Common myeloid progenitor, CD34-positive (primary cell): ENCODE results near the gene CTF1.

ENCODE experiments used
- CTCF ChIA-PET: fragments of 350-600 bp; sonication (Branson Sonifier 250); formaldehyde crosslinking; loops from one replicate; lab custom pipeline; 2021; ENCODE audit warnings: antibody characterized with exemption; lab: Charles Lee
- POLR2A ChIA-PET: fragments of 350-600 bp; sonication (Branson Sonifier 250); formaldehyde crosslinking; loops from one replicate; lab custom pipeline; 2021; ENCODE audit warnings: antibody characterized with exemption; lab: Charles Lee
- DNase-seq, 3 donors: peaks; one replicate each; pipeline versions ENCODE4 v3.0.0 to v3.0.0-alpha.2; 2013
- H3K27ac ChIP-seq, 2 experiments: 1 replicate in 1 of 2; 2 replicates in 1 of 2; pipeline ENCODE4 v1.7.0; 2013; ENCODE audit warnings: inconsistent platforms in 2 of 2, low read length in 2 of 2, mild to moderate bottlenecking in 2 of 2, low read depth in 1 of 2, moderate library complexity in 1 of 2; ENCODE audit not compliant: severe bottlenecking in 2 of 2, insufficient read depth in 1 of 2, poor library complexity in 1 of 2
- H3K27me3 ChIP-seq, 5 experiments: replicated peaks in 2 of 5; 1 replicate in 3 of 5; 2 replicates in 2 of 5; pipeline versions ENCODE4 v1.6.1 to v1.7.0; 2013; ENCODE audit warnings: low read length in 4 of 5, mild to moderate bottlenecking in 2 of 5, moderate library complexity in 2 of 5, inconsistent platforms in 1 of 5; ENCODE audit not compliant: insufficient read depth in 5 of 5, control insufficient read depth in 4 of 5
- H3K36me3 ChIP-seq, 4 experiments: 1 replicate in 2 of 4; 2 replicates in 2 of 4; pipeline versions ENCODE4 v1.6.1 to v1.7.0; 2013; ENCODE audit warnings: low read length in 3 of 4, control low read depth in 1 of 4, mild to moderate bottlenecking in 1 of 4; ENCODE audit not compliant: control insufficient read depth in 4 of 4, insufficient read depth in 4 of 4
- H3K4me1 ChIP-seq, 4 experiments: 1 replicate in 3 of 4; 2 replicates in 1 of 4; pipeline versions ENCODE4 v1.6.1 to v1.7.1; 2013; ENCODE audit warnings: low read length in 3 of 4, mild to moderate bottlenecking in 3 of 4, control low read depth in 1 of 4, inconsistent platforms in 1 of 4, moderate library complexity in 1 of 4; ENCODE audit not compliant: control insufficient read depth in 4 of 4, insufficient read depth in 4 of 4; ENCODE audit errors: control extremely low read depth in 1 of 4
- H3K4me3 ChIP-seq, 7 experiments: 1 replicate in 4 of 7; 2 replicates in 3 of 7; pipeline versions ENCODE4 v1.5.1 to v1.7.0; 2013; ENCODE audit warnings: mild to moderate bottlenecking in 7 of 7, low read length in 6 of 7, moderate library complexity in 6 of 7, inconsistent platforms in 2 of 7, low read depth in 2 of 7, control low read depth in 1 of 7; ENCODE audit not compliant: insufficient read depth in 4 of 7, control insufficient read depth in 1 of 7; ENCODE audit errors: extremely low read depth in 1 of 7
- H3K9me3 ChIP-seq, 5 experiments: 1 replicate in 4 of 5; 2 replicates in 1 of 5; pipeline versions ENCODE4 v1.6.1 to v1.7.1; 2013; ENCODE audit warnings: low read length in 4 of 5, mild to moderate bottlenecking in 2 of 5, inconsistent platforms in 1 of 5, low read depth in 1 of 5, moderate library complexity in 1 of 5; ENCODE audit not compliant: control insufficient read depth in 4 of 5, insufficient read depth in 2 of 5; ENCODE audit errors: control extremely low read depth in 1 of 5
- WGBS: methylation state at CpG from one replicate; pipeline ENCODE4 v1.1.5; 2013; ENCODE audit not compliant: insufficient coverage; 5-methylcytosine and 5-hydroxymethylcytosine counted together

CTF1 gene

DNA sequence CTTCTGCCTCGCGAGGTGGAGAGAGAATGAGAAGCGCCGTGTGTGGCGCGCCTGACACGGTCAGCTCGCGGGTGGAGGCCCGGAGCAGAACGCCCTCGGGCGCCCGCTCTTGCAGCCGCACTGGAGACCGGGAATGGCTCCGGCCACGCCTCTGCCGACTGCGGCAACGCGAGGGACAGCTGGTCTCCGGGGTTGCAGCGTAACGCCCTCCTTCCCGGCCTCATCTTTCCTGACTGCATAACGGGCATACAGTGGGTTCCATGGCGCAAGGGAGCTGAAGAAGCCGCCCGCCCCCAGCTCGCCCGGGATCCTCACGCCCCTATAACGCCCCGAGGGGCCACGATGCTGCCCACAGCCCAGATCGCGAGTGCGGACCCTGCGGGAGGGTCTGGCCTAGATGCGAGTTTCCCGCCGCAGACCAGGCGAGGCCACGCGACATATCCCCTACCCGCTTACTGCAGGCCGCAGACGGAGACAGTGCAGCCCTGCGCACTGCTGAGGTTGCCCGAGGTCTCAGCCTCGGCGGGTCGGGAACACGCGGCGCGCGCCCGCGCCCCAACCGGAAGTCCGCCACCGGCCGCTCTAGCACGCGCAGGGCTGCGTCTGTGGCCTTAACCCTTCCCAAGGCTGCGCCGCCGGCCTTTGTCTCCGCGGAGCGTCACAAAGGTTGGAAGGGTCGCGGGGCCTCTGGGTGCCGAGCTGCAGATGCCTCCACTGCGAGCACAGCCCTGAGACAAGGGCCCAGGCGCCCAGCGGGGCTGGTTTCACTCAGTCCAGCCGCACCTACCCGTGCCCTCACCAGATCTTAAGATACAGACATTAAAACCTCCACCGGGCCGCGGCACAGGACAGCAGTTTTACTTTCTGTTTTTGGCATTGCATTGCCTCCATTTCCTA, 21.3 kb upstream of the CTF1 start:
- Histone ChIP-seq H3K4me1 (peaks cover 5 to 30% (median 23%) of the 10 kb centered on the region in 4 experiments), H3K9me3 (no peaks in the 10 kb centered on the region), H3K27me3 (no peaks in the 10 kb centered on the region), H3K36me3 (peaks cover 0 to 13% (median 6%) of the 10 kb centered on the region in 4 experiments), H3K4me3 (peak overlapping the region; percentile 67 to 95 (median 91)), H3K27ac (peak overlapping the region; percentile 78 to 95)
- DNase-seq: peak; percentile 90 to 94 (median 91)
- POLR2A ChIA-PET: interaction anchor here (0.8 to 2.4 kb wide), 5 partner anchors 11 to 70 kb away, joined by 3 to 11 read pairs (median 3); partner anchors contain the start of gene CTF1
- 0% methylated on average over 83 of the region's 85 CpGs for WGBS
- CTCF ChIA-PET: interaction anchor here (0.8 to 6.1 kb wide), 8 partner anchors 11 to 67 kb away, joined by 3 to 36 read pairs (median 4); no protein-coding TSS in a partner anchor

DNA sequence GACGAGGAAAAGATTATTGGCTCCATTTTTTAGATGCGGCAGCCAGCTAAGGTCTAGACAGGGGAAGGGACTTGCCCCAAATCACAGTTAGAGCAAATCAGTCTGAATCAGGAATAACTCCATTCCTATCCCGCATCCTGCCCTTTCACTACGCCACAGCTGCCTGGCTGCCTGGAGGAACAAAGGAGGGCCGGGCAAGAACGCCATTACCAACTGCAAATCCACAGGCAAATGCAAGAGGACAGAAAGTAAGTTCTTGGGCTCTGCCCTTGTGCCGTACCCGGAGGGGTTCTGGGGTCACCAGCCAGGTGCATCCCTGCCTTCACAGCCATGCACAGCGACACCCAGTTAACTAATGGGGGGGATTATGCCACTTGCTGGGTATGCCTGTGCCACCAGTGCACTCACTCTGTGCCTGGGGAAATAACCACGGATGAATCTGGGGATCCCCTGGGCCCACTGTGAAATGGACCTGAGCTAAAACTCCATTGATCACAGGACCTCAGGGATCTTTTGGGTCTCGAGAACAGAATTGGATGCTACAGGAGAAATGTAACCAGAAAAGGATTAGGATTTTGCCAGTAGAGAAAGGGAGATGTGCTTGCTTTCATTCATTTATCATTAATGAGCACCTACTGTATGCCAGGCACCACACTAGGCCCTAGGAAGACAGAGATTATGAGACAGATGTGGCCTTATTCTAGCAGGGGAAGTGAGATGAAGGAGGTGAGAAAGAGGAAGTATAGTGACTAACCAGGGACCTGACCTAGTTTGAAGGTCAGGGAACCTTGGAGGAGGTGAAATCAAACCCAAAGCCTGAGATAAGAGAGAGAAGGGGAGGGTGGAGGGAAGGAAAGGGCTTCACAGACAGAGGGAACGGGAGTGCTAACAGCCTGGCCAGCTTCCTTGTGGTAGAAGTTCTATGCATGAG, 20.3 kb upstream of the CTF1 start:
- peaks cover 5 to 30% (median 23%) of the 10 kb centered on the region in 4 experiments for H3K4me1 ChIP-seq
- peak; percentile 34 to 78 (median 71) for DNase-seq
- peak overlapping the region; percentile 78 to 95 for H3K27ac ChIP-seq
- POLR2A ChIA-PET: interaction anchor here (1.0 to 2.4 kb wide), 3 partner anchors 10 to 26 kb away, joined by 3 to 11 read pairs (median 3); no protein-coding TSS in a partner anchor
- peaks cover 0 to 15% (median 6%) of the 10 kb centered on the region in 4 experiments for H3K36me3 ChIP-seq
- CTCF ChIA-PET: interaction anchor here (1.4 to 6.1 kb wide), 4 partner anchors 16 to 66 kb away, joined by 3 to 36 read pairs (median 16); no protein-coding TSS in a partner anchor
- 13% methylated on average over 10 of the region's 12 CpGs for WGBS
- no peaks in the 10 kb centered on the region for H3K9me3 ChIP-seq
- peak overlapping the region; percentile 46 to 95 (median 91) for H3K4me3 ChIP-seq
- no peaks in the 10 kb centered on the region for H3K27me3 ChIP-seq

DNA sequence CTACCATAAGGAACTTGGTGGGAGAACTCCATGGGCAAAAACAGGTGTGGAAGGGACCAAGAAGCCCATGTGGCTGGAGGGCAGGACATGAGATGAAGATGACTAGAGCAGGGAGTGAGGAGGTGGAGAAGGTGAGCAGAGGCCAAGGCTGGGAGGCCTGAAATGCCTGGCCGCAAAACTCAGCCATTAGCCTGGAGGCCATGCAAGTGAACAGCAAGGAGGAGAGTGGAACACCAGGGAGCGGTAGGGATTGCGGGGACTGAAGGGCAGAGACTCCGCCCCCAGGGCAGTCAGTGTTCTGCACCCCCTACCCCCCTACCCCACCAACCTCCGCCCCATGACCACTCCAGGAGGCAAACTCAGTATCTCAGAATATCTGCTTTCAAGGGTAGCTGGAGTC, 19.5 kb upstream of the CTF1 start:
- WGBS: 100% methylated on average over 1 of the region's 5 CpGs
- peak overlapping the region in 1 of 2 experiments; percentile 95 for H3K27ac ChIP-seq
- no peaks in the 10 kb centered on the region for H3K9me3 ChIP-seq
- H3K36me3 ChIP-seq: peaks cover 0 to 18% (median 6%) of the 10 kb centered on the region in 4 experiments
- H3K27me3 ChIP-seq: no peaks in the 10 kb centered on the region
- DNase-seq: peak in 1 of 3 donors; percentile 13
- CTCF ChIA-PET: interaction anchor here (1.3 to 6.1 kb wide), 5 partner anchors 15 to 72 kb away, joined by 4 to 36 read pairs (median 7); no protein-coding TSS in a partner anchor
- POLR2A ChIA-PET: no interaction called here
- peaks cover 5 to 30% (median 23%) of the 10 kb centered on the region in 4 experiments for H3K4me1 ChIP-seq
- peak overlapping the region in 6 of 7 experiments; percentile 28 to 95 (median 88) for H3K4me3 ChIP-seq

DNA sequence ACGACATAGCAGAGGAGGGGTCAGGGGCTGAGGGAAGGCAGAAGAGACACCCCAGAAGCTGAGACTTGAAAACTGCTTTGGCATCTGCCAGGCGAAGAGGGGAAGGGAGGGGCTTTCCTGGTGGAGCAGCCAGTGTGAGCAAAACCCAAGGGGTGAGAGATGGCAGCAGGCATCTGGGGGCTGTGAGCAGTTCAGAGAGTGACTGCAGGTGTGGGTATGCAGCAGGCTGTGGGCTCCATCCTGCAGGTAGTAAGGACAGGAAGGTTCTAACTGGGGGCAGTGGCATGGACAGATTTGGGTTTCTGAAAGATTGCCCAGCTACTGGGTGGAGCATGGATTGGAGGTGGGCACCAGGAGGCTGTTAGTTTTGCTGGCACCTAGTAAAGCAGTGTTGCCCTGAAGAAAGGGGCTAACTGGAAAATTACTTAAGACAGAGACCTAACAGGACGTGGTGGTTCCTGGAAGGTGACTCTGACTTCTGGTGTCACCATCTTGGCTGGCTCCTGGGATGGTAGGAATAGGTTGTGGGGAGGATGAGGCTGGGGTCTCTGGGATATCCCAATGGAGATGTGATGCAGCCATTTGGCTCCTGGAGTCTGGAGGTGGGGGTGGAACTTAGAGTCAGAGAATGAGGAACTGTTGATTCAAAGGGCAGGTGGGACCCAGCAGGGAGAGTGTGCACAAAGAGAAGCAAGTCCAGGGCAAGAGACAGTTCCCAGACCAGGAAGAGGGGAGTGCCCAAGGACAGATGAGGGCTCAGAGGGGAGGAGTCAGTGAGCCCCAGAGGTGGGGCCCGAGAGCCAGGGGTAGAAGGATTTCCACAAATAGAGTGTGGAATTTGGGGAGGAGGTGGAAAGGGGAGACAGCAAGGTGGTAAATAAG, 13.7 kb upstream of the CTF1 start:
- 95% methylated on average over 3 of the region's 4 CpGs for WGBS
- H3K36me3 ChIP-seq: peaks cover 8 to 47% (median 20%) of the 10 kb centered on the region in 4 experiments
- no peaks in the 10 kb centered on the region for H3K27me3 ChIP-seq
- ChIA-PET POLR2A (interaction anchor here (0.7 kb wide), 1 partner anchor 170 kb away, joined by 3 read pairs; no protein-coding TSS in a partner anchor), CTCF (interaction anchor here (1.1 to 1.4 kb wide), 3 partner anchors 10 to 38 kb away, joined by 3 to 5 read pairs (median 4); no protein-coding TSS in a partner anchor)
- DNase-seq: no peak
- peaks cover 0 to 9% (median 3%) of the 10 kb centered on the region in 4 experiments for H3K4me1 ChIP-seq
- H3K27ac ChIP-seq: peak overlapping the region in 1 of 2 experiments; percentile 20
- no peaks in the 10 kb centered on the region for H3K9me3 ChIP-seq
- H3K4me3 ChIP-seq: no peak overlapping the region

DNA sequence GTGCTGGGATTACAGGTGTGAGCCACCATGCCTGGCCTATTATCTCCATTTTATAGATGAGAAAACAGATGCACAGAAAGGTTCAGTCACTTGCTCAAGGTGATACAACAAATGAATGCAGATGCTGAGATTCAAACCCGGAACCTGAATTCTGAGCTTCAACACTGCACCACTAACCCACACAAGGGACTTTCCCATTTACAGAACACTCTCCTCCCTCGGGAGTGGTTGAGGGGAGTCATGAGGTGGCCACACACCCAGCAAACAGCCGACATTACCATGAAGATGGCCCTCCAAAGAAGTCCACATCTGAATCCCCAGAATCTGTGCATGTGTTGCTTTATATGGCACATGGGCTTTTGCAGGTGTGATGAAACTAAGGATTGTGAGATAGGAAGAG, 11.7 kb upstream of the CTF1 start:
- Histone ChIP-seq H3K27ac (no peak overlapping the region), H3K4me1 (peaks cover 0 to 9% (median 3%) of the 10 kb centered on the region in 4 experiments), H3K36me3 (peaks cover 8 to 56% (median 22%) of the 10 kb centered on the region in 4 experiments), H3K27me3 (no peaks in the 10 kb centered on the region), H3K9me3 (no peaks in the 10 kb centered on the region), H3K4me3 (no peak overlapping the region)
- ChIA-PET CTCF (interaction anchor here (0.7 kb wide), 1 partner anchor 18 kb away, joined by 3 read pairs; no protein-coding TSS in a partner anchor), POLR2A (no interaction called here)
- WGBS: 88% methylated on average over 1 of the region's 3 CpGs
- no peak for DNase-seq
